ENCODE data around the gene RHPN2.
"Not testable (repeated sequence)": the region's sequence is repeated elsewhere in the genome, so short reads cannot be mapped to it uniquely, and the experiment has no call there.

Gene RHPN2

DNA sequence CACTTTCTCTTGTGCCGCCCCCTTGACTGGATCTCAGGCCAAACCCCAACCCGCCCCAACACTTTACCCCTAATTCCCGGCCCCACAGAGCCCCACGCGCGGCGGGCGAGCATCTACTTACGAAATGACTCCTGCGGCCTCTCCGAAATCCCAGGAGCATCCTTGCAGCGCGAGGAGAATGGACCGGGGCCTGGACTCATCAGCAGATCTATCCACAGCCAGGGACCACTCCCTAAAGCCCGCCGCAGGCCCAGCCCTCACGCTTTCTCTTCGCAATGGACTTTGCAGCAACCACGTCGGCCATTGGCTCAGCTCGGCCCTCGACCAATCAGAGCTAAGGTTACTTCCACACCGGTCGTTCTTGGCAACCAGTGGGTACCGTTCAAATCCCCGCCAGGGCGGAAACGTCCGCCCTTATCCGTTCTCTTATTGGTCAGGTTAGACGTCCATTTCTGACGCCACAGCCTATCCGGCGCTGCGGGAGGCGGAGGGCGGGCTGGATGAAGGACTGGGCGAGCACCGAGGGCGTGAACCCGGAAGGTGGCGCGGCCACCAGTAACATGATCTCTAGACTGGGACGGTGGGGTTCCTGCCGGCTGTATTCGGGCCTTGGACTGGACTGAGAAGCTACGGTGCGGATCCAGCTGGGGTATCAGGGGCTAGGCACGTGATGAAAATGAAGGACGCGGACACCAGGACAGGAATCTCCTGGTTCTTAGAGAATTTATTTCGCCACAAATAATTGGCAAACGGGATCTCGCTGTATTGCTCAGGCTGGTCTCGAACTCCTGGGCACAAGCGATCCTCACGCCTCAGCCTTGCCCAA, 92.8 kb downstream of the RHPN2 start, which contains the start of the genes CEP89 and FAAP24:
Gene CEP89, minus strand, starts transcription at position 244 of the 826 bp plus-strand sequence. Its CDS starts 84 bp downstream, at position 160.
Gene FAAP24, plus strand, starts transcription at position 528 of the 826 bp plus-strand sequence. CDS start 955 bp downstream, outside the sequence.
- peak; percentile 90 for DNase-seq

GRCh38 chr19:32971012-32971595, 93.6 kb downstream of the RHPN2 start:
- DNase-seq: no peak

GRCh38 chr19:32969549-32969948, 95.1 kb downstream of the RHPN2 start:
- DNase-seq: no peak

GRCh38 chr19:32966750-32967149, 97.9 kb downstream of the RHPN2 start:
- no peak for DNase-seq

DNA sequence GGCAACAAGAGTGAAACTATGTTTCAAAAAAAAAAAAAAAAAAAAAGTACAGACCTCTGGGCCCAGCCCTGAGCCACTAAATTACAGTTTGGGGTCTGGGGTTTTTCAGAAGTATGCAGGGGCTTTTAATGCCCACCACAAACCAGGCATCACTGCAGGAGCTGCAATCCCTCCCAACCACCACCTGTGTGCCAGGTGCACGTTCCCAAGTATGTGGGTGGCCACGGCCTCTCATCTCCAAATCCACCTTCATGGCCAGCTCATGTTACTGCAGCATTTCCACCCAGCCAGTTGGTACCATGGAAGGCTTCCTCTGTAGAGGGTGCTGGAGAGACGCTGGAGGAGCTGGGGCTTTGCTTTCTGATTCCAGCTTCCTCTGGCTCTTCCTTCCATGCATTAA, 119.4 kb downstream of the RHPN2 start:
- no peak for DNase-seq

DNA sequence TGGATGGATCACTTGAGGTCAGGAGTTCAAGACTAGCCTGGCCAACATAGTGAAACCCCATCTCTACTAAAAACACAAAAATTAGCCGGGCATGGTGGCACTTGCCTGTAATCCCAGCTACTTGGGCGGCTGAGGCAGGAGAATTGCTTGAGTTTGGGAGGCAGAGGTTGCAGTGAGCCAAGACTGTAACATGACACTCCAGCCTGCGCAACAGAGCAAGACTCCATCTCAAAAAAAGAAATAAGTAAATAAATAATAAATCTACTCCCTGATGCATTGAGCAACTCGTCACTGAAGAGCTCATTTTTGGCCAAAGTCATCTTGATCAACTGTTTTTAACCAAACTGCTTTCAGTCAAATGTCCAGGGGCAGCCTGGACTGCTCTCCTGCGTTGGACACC, 123.4 kb downstream of the RHPN2 start:
- not testable (repeated sequence) for DNase-seq

- no peak for DNase-seq
These were observed 128.6 kb downstream of the RHPN2 start for GRCh38 chr19:32936065-32936464.

- DNase-seq: no peak
These were observed 129.1 kb downstream of the RHPN2 start for GRCh38 chr19:32935629-32936028.

- no peak for DNase-seq
These were observed 131.1 kb downstream of the RHPN2 start for GRCh38 chr19:32933571-32933970.

- DNase-seq: no peak
These were observed 134.1 kb downstream of the RHPN2 start for GRCh38 chr19:32930567-32930966.

DNA sequence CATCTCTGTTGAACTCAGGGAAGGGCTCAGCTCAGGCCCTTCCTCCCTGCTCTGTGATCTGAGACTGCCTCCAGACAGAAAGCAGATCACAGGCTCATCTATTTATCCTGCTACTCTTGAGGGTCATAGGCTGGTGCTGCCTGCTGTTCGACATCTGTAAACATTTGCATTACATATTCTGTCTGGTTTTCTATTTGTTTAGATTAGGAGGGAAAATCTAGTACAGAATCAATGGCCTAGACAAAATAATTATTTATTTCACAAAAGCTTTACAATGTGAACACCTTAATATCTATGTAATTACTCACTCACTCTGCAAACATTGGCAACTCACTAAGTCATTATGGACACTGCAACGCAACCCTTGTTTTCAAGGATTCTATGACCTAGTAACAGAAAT, 135.9 kb downstream of the RHPN2 start:
- no peak for DNase-seq
